Lower leg skin (tissue), 4 donors: Measurements from ENCODE around the gene SLC7A5. TPM values are rescaled to one million over a fixed set of nuclear protein-coding genes. Genes with fewer than 3 reads are reported as not detected.
"Not testable (repeated sequence)": the region's sequence is repeated elsewhere in the genome, so short reads cannot be mapped to it uniquely, and the experiment has no call there.

Experiments
- DNase-seq, 2 donors: peaks; one replicate each; pipeline ENCODE4 v3.0.0-alpha.2; 2019; ENCODE audit warnings: low spot score in 2 of 2
- H3K4me3 ChIP-seq: fragments of 200-600 bp; sonication (generic); 2 replicates; pipeline ENCODE4 v1.5.1; 2017; ENCODE audit warnings: mild to moderate bottlenecking, low read depth; ENCODE audit not compliant: poor library complexity, severe bottlenecking
- CTCF ChIP-seq, 3 donors: fragments of 450-650 bp; IDR thresholded peaks; one replicate each; pipeline ENCODE4 v1.5.1; 2016; ENCODE audit warnings: antibody characterized with exemption in 3 of 3, mild to moderate bottlenecking in 3 of 3, moderate library complexity in 2 of 3
- POLR2A ChIP-seq, 2 donors: fragments of 450-650 bp; IDR thresholded peaks; one replicate each; pipeline ENCODE4 v1.6.1; 2016 to 2017; ENCODE audit warnings: antibody characterized with exemption in 2 of 2, mild to moderate bottlenecking in 1 of 2, moderate library complexity in 1 of 2
- WGBS, 2 donors: methylation state at CpG; one replicate each; pipeline ENCODE4 v1.1.5; 2018; 5-methylcytosine and 5-hydroxymethylcytosine counted together
- intact Hi-C: fragments of 100-400 bp; cut with DNase I; formaldehyde crosslinking; loops from one replicate; pipeline ENCODE4 v1.15.0; 2023; ENCODE audit warnings: low total_unique reads
- total RNA-seq, 4 donors: library from RNA; depleted of rRNA; stranded (reverse); fragments of >200 nt; gene quantifications; one replicate each; pipeline ENCODE4 v1.1.0, GENCODE V29; 2016

SLC7A5 gene
- total RNA-seq, 4 donors from 2014 or later: 8.0 to 39.0 (median 19.4) TPM

- peak in 1 of 3 donors; percentile 72 for TF ChIP-seq CTCF (IDR thresholded peaks at IDR 0.05)
- intact Hi-C loops, H3K4me3 ChIP-seq: not testable (repeated sequence)
- WGBS, 2 donors: 31 to 33% methylated on average over 35 to 36 of the region's 36 CpGs
- DNase-seq: peak; percentile 55 to 95
These were observed 40.1 kb upstream of the SLC7A5 start for GRCh38 chr16:87909203-87909935.

- H3K4me3 ChIP-seq, DNase-seq, intact Hi-C loops: not testable (repeated sequence)
- 87 to 90% methylated on average over 11 of the region's 11 CpGs for WGBS, 2 donors
These were observed 38.8 kb upstream of the SLC7A5 start for GRCh38 chr16:87908101-87908500.

GRCh38 chr16:87905521-87905920 is 36.2 kb upstream of the SLC7A5 start:
- intact Hi-C loops, H3K4me3 ChIP-seq, DNase-seq: not testable (repeated sequence)
- 84 to 89% methylated on average over 7 of the region's 7 CpGs for WGBS, 2 donors

- DNase-seq, intact Hi-C loops, H3K4me3 ChIP-seq: not testable (repeated sequence)
- 93 to 96% methylated on average over 5 of the region's 5 CpGs for WGBS, 2 donors
These were observed 35.7 kb upstream of the SLC7A5 start for GRCh38 chr16:87904963-87905362.

- H3K4me3 ChIP-seq, DNase-seq, intact Hi-C loops: not testable (repeated sequence)
- 86 to 90% methylated on average over 12 of the region's 12 CpGs for WGBS, 2 donors
These were observed 31.2 kb upstream of the SLC7A5 start for GRCh38 chr16:87900489-87900888.

- intact Hi-C loops: no loop called here
These were observed 28.5 kb upstream of the SLC7A5 start for GRCh38 chr16:87897521-87898505.

GRCh38 chr16:87896924-87897520 is 27.7 kb upstream of the SLC7A5 start:
- intact Hi-C loops, H3K4me3 ChIP-seq, DNase-seq: not testable (repeated sequence)
- 78 to 84% methylated on average over 16 of the region's 16 CpGs for WGBS, 2 donors

More at GRCh38 chr16:87897521-87898505, 28.5 kb upstream of the SLC7A5 start:
- TF ChIP-seq POLR2A (IDR thresholded peaks at IDR 0.05) (no peak), CTCF (IDR thresholded peaks at IDR 0.05) (no peak)
- no peak overlapping the region for H3K4me3 ChIP-seq
- 62 to 78% methylated on average over 17 to 20 of the region's 20 CpGs for WGBS, 2 donors
- DNase-seq: no peak

- DNase-seq, intact Hi-C loops, H3K4me3 ChIP-seq: not testable (repeated sequence)
- WGBS, 2 donors: 70 to 71% methylated on average over 17 of the region's 17 CpGs
These were observed 27.0 kb upstream of the SLC7A5 start for GRCh38 chr16:87896176-87896890.
